OCI-LY7 (cell line): ENCODE measurements around the gene PRAC2.

ENCODE experiments used
- EZH2phosphoT487 ChIP-seq: fragments of 200-600 bp; sonication (generic); IDR thresholded peaks from 2 replicates; pipeline ENCODE4 v1.6.1; 2018; ENCODE audit warnings: low read depth, borderline replicate concordance, mild to moderate bottlenecking, mixed run types, antibody characterized with exemption, low read length, moderate library complexity, mixed read lengths
- TF ChIP-seq, protein P1 (sequence below): fragments of 200-600 bp; sonication (generic); conservative IDR thresholded peaks from 2 replicates; pipeline ENCODE4 v1.5.1; 2014; ENCODE audit warnings: mild to moderate bottlenecking, antibody characterized with exemption, low read length, moderate library complexity, mixed read lengths

DNA sequence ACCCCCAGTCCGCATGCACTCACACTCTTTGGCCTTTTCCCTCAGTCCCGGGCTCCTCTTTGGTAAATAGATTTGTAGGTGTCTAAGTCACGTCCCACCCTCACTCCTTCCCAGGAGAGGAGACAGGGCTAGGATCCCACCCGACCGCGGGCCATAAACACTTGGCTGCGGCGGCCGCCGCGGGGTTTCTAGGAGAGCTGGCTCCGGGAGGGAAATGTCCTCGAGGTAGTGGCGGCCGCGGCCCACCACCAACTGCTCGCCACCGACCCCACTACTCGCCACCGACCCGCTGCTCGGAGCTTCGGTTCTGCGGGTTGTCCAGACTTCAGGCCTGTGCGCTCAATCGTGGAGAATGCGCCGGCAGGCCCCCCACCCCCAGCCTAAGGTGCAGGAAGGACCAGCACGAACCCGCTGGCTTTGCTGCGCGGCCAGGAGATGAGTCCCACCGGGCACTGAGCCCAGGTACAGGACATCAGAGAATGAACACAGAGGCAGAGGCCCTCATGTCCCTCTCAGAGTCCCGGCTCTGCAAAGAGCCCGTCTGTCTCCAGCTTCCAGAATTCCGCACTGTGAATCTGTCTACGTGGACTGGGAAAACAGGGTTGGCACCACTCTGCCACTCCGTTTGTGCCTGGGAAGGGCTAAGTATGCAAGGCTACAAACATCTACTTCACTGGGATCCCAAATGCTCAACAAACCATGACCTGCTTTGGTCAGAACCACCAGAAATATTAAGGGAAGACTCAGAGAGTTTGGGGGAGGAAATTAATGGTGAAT, 2.5 kb downstream of the PRAC2 start:
- TF ChIP-seq, protein P1, sequence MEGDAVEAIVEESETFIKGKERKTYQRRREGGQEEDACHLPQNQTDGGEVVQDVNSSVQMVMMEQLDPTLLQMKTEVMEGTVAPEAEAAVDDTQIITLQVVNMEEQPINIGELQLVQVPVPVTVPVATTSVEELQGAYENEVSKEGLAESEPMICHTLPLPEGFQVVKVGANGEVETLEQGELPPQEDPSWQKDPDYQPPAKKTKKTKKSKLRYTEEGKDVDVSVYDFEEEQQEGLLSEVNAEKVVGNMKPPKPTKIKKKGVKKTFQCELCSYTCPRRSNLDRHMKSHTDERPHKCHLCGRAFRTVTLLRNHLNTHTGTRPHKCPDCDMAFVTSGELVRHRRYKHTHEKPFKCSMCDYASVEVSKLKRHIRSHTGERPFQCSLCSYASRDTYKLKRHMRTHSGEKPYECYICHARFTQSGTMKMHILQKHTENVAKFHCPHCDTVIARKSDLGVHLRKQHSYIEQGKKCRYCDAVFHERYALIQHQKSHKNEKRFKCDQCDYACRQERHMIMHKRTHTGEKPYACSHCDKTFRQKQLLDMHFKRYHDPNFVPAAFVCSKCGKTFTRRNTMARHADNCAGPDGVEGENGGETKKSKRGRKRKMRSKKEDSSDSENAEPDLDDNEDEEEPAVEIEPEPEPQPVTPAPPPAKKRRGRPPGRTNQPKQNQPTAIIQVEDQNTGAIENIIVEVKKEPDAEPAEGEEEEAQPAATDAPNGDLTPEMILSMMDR = no peak
- no peak for TF ChIP-seq EZH2phosphoT487
